Dendritic cell treated with granulocyte-macrophage colony-stimulating factor and Interleukin-4, amounts not matched to agents 40 ng/mL and 50 ng/mL, for 4 days (primary cell): ENCODE measurements around the gene UBTD2.

Experiments
- H3K27ac Mint-ChIP-seq: one replicate; pipeline ENCODE4 v1.8.0; 2022; ENCODE audit warnings: mild to moderate bottlenecking, mixed read lengths
- H3K27me3 Mint-ChIP-seq: one replicate; pipeline ENCODE4 v1.8.0; 2022; ENCODE audit warnings: mild to moderate bottlenecking, mixed read lengths
- H3K36me3 Mint-ChIP-seq: one replicate; pipeline ENCODE4 v1.8.0; 2022; ENCODE audit warnings: low read depth, mixed read lengths
- H3K4me1 Mint-ChIP-seq: one replicate; pipeline ENCODE4 v1.8.0; 2022; ENCODE audit warnings: low read depth, mixed read lengths
- H3K4me3 Mint-ChIP-seq: one replicate; pipeline ENCODE4 v1.8.0; 2022; ENCODE audit warnings: mild to moderate bottlenecking, moderate library complexity, mixed read lengths
- H3K9me3 Mint-ChIP-seq: one replicate; pipeline ENCODE4 v1.8.0; 2022; ENCODE audit warnings: mixed read lengths
- intact Hi-C: fragments of 100-400 bp; cut with micrococcal nuclease; formaldehyde crosslinking; loops from one replicate; pipeline ENCODE4 v1.15.0; 2022

The UBTD2 gene

DNA sequence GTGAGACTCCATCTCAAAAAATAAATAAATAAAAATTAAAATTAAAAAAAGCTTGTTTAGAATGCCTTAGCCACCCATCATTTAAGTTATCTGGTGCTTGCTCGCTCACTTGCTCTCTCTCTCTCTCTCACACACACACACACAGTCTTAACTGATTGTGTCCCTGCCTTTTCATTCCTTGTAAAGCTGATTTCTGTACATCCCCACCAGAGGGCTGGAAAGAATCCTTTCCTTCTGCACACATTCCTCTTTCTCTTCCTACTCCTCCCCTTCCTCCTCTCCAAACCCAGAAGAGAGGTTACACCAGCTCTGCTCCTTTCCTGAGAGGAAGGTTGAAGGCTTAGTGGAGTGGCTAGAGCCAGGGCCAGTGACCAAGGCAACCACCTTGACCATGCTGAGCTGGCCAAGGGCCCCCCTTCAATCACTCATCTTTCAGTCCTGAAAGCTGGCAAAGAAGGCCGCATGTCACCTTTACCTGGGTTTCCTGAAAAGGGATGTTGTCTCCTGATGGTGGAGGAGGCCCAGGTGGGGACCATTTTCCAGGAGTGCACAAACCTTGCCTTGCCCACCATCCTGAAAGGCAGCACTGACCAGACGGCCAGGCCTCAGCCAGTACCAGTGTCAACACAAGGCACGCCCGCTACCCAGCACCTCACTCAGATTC, 121.1 kb downstream of the UBTD2 start:
- intact Hi-C loops: no loop called here
- no peak overlapping the region for H3K4me3 Mint-ChIP-seq
- H3K36me3 Mint-ChIP-seq: peaks cover 77% of the 10 kb centered on the region
- no peaks in the 10 kb centered on the region for H3K9me3 Mint-ChIP-seq
- no peaks in the 10 kb centered on the region for H3K27me3 Mint-ChIP-seq
- peaks cover 52% of the 10 kb centered on the region for H3K4me1 Mint-ChIP-seq
- H3K27ac Mint-ChIP-seq: no peak overlapping the region

GRCh38 chr5:172160506-172160905, 123.1 kb downstream of the UBTD2 start:
- Mint-ChIP-seq H3K4me1 (peaks cover 67% of the 10 kb centered on the region), H3K36me3 (peaks cover 76% of the 10 kb centered on the region)
- intact Hi-C loops: no loop called here

More at GRCh38 chr5:172160506-172160905, 123.1 kb downstream of the UBTD2 start:
- no peaks in the 10 kb centered on the region for H3K9me3 Mint-ChIP-seq
- no peak overlapping the region for H3K4me3 Mint-ChIP-seq
- peak overlapping the region; percentile 8 for H3K27ac Mint-ChIP-seq
- H3K27me3 Mint-ChIP-seq: no peaks in the 10 kb centered on the region
